Measurements from ENCODE around the gene ABHD16B. TPM values are rescaled to one million over a fixed set of nuclear protein-coding genes. Genes with fewer than 3 reads are reported as not detected.

ABHD16B gene
- total and polyA plus RNA-seq, 2 of the 13 experiments (the other 11 are each of a cell fraction or from before 2014, with no cell fraction given), result not detected

DNA sequence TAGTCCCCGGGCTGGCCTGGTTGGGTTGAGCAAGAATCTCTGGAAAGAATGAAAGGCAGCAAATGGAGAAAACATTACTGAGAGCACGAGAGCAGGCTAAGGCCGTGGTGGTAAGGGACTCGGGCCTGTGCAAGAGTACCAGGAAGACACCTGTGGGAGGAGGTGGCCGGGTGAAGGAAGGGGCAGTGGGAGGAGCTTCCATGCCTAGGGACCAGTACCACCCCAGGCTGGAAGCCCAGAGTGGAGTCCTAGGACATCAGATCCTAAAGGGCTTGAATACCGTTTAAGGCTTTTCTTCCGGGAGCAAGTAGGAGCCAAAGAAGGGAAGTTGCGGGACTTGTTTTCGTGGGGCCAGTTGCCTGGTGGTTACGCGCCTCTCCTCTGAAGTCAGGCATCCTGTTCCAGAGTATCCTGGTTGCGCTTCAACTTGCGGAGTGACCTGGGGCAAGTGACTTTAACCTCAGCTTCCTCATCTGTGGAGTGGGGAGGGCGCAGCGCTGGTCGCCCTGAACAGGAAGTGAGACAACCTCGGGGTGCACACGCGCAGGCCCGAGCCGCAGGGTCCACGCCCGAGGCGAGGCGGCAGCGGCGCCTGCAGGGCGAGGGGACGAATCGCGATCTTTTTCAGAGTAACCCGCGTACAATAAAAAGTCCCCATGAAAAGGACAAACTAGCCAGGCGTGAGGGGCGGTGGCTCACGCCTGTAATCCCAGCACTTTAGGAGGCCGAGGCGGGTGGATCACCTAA, 2.7 kb downstream of the ABHD16B start (continued):
- TF ChIP-seq, protein P1, sequence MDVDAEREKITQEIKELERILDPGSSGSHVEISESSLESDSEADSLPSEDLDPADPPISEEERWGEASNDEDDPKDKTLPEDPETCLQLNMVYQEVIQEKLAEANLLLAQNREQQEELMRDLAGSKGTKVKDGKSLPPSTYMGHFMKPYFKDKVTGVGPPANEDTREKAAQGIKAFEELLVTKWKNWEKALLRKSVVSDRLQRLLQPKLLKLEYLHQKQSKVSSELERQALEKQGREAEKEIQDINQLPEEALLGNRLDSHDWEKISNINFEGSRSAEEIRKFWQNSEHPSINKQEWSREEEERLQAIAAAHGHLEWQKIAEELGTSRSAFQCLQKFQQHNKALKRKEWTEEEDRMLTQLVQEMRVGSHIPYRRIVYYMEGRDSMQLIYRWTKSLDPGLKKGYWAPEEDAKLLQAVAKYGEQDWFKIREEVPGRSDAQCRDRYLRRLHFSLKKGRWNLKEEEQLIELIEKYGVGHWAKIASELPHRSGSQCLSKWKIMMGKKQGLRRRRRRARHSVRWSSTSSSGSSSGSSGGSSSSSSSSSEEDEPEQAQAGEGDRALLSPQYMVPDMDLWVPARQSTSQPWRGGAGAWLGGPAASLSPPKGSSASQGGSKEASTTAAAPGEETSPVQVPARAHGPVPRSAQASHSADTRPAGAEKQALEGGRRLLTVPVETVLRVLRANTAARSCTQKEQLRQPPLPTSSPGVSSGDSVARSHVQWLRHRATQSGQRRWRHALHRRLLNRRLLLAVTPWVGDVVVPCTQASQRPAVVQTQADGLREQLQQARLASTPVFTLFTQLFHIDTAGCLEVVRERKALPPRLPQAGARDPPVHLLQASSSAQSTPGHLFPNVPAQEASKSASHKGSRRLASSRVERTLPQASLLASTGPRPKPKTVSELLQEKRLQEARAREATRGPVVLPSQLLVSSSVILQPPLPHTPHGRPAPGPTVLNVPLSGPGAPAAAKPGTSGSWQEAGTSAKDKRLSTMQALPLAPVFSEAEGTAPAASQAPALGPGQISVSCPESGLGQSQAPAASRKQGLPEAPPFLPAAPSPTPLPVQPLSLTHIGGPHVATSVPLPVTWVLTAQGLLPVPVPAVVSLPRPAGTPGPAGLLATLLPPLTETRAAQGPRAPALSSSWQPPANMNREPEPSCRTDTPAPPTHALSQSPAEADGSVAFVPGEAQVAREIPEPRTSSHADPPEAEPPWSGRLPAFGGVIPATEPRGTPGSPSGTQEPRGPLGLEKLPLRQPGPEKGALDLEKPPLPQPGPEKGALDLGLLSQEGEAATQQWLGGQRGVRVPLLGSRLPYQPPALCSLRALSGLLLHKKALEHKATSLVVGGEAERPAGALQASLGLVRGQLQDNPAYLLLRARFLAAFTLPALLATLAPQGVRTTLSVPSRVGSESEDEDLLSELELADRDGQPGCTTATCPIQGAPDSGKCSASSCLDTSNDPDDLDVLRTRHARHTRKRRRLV (CRISPR knock-in tag; IDR thresholded peaks at IDR 0.05), result peak; percentile 43; the same call in 1 of the 2 replicates
- TF ChIP-seq ZSCAN21 (CRISPR knock-in tag; IDR thresholded peaks at IDR 0.05; ENCODE audit: borderline replicate concordance) (no peak), ZNF124 (CRISPR knock-in tag; IDR thresholded peaks at IDR 0.05) (no peak), ZNF260 (CRISPR knock-in tag; IDR thresholded peaks at IDR 0.05; ENCODE audit: borderline replicate concordance, low read depth) (no peak), ZNF263 (CRISPR knock-in tag; IDR thresholded peaks at IDR 0.05) (peak; percentile 69; the same call in 1 of the 2 replicates), ZNF496 (CRISPR knock-in tag; IDR thresholded peaks at IDR 0.05; ENCODE audit: insufficient replicate concordance) (no peak), FOXJ3 (CRISPR knock-in tag; IDR thresholded peaks at IDR 0.05; ENCODE audit: borderline replicate concordance) (no peak), REXO4 (CRISPR knock-in tag; IDR thresholded peaks at IDR 0.05; ENCODE audit: borderline replicate concordance) (no peak), ETV6 (CRISPR knock-in tag; conservative IDR thresholded peaks at IDR 0.05) (no peak), XBP1 (CRISPR knock-in tag; IDR thresholded peaks at IDR 0.05) (no peak), ZNF567 (CRISPR knock-in tag; IDR thresholded peaks at IDR 0.05; ENCODE audit: borderline replicate concordance) (no peak)
- TF ChIP-seq, protein P2, sequence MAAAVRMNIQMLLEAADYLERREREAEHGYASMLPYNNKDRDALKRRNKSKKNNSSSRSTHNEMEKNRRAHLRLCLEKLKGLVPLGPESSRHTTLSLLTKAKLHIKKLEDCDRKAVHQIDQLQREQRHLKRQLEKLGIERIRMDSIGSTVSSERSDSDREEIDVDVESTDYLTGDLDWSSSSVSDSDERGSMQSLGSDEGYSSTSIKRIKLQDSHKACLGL (CRISPR knock-in tag; IDR thresholded peaks at IDR 0.05), result 0 out of 2 replicates have a peak, but pooled peaks have one; percentile 35
- TF ChIP-seq, protein P3, sequence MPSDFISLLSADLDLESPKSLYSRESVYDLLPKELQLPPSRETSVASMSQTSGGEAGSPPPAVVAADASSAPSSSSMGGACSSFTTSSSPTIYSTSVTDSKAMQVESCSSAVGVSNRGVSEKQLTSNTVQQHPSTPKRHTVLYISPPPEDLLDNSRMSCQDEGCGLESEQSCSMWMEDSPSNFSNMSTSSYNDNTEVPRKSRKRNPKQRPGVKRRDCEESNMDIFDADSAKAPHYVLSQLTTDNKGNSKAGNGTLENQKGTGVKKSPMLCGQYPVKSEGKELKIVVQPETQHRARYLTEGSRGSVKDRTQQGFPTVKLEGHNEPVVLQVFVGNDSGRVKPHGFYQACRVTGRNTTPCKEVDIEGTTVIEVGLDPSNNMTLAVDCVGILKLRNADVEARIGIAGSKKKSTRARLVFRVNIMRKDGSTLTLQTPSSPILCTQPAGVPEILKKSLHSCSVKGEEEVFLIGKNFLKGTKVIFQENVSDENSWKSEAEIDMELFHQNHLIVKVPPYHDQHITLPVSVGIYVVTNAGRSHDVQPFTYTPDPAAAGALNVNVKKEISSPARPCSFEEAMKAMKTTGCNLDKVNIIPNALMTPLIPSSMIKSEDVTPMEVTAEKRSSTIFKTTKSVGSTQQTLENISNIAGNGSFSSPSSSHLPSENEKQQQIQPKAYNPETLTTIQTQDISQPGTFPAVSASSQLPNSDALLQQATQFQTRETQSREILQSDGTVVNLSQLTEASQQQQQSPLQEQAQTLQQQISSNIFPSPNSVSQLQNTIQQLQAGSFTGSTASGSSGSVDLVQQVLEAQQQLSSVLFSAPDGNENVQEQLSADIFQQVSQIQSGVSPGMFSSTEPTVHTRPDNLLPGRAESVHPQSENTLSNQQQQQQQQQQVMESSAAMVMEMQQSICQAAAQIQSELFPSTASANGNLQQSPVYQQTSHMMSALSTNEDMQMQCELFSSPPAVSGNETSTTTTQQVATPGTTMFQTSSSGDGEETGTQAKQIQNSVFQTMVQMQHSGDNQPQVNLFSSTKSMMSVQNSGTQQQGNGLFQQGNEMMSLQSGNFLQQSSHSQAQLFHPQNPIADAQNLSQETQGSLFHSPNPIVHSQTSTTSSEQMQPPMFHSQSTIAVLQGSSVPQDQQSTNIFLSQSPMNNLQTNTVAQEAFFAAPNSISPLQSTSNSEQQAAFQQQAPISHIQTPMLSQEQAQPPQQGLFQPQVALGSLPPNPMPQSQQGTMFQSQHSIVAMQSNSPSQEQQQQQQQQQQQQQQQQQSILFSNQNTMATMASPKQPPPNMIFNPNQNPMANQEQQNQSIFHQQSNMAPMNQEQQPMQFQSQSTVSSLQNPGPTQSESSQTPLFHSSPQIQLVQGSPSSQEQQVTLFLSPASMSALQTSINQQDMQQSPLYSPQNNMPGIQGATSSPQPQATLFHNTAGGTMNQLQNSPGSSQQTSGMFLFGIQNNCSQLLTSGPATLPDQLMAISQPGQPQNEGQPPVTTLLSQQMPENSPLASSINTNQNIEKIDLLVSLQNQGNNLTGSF (CRISPR knock-in tag; IDR thresholded peaks at IDR 0.05), result no peak; the same call in 1 of the 2 replicates
- TF ChIP-seq, protein P4, sequence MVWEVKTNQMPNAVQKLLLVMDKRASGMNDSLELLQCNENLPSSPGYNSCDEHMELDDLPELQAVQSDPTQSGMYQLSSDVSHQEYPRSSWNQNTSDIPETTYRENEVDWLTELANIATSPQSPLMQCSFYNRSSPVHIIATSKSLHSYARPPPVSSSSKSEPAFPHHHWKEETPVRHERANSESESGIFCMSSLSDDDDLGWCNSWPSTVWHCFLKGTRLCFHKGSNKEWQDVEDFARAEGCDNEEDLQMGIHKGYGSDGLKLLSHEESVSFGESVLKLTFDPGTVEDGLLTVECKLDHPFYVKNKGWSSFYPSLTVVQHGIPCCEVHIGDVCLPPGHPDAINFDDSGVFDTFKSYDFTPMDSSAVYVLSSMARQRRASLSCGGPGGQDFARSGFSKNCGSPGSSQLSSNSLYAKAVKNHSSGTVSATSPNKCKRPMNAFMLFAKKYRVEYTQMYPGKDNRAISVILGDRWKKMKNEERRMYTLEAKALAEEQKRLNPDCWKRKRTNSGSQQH (CRISPR knock-in tag; IDR thresholded peaks at IDR 0.05; ENCODE audit: low read depth), result peak; percentile 74; the same call in 1 of the 2 replicates

All from HepG2 (cell line).